Measurements from ENCODE around the gene CCL8.
"Not testable (repeated sequence)": the region's sequence is repeated elsewhere in the genome, so short reads cannot be mapped to it uniquely, and the experiment has no call there.

Gene CCL8

DNA sequence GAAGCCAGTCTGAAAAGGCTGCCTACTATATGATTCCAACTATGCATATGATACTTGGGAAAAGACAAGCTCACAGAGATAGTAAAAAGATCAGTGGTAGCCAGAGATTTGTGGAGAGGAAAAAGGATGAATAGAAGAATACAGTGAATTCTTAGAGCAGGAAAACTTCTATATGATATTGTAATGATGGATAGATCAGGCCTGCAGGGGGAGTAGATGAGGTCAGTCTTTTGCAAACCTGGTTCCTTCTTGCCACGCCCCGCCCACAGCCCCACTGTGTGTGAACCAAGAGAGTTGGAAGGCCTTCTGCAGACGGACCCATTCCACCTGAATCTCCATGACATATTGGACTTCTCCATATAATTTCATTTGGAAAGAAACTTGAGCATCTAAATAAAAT, 761 bp upstream of the CCL8 start:
- no peak for ATAC-seq
- TF ChIP-seq ZNF8 (CRISPR knock-in tag; IDR thresholded peaks at IDR 0.05) (no peak), OSR1 (CRISPR knock-in tag; IDR thresholded peaks at IDR 0.05) (no peak), ESRRG (CRISPR knock-in tag; IDR thresholded peaks at IDR 0.05) (no peak), ZFP30 (CRISPR knock-in tag; IDR thresholded peaks at IDR 0.05) (no peak), RARB (CRISPR knock-in tag; IDR thresholded peaks at IDR 0.05) (no peak), TOX (CRISPR knock-in tag; IDR thresholded peaks at IDR 0.05; ENCODE audit: borderline replicate concordance) (no peak), ARNTL (CRISPR knock-in tag; IDR thresholded peaks at IDR 0.05; ENCODE audit: borderline replicate concordance, low read depth) (no peak), PATZ1 (CRISPR knock-in tag; IDR thresholded peaks at IDR 0.05; ENCODE audit: borderline replicate concordance) (no peak), ISL1 (CRISPR knock-in tag; IDR thresholded peaks at IDR 0.05) (no peak), PPARA (CRISPR knock-in tag; IDR thresholded peaks at IDR 0.05; ENCODE audit: borderline replicate concordance) (no peak), CREB5 (CRISPR knock-in tag; IDR thresholded peaks at IDR 0.05; ENCODE audit: low read depth) (no peak), TCF4 (CRISPR knock-in tag; IDR thresholded peaks at IDR 0.05; ENCODE audit: borderline replicate concordance) (no peak), ZFP3 (CRISPR knock-in tag; IDR thresholded peaks at IDR 0.05) (no peak)

DNA sequence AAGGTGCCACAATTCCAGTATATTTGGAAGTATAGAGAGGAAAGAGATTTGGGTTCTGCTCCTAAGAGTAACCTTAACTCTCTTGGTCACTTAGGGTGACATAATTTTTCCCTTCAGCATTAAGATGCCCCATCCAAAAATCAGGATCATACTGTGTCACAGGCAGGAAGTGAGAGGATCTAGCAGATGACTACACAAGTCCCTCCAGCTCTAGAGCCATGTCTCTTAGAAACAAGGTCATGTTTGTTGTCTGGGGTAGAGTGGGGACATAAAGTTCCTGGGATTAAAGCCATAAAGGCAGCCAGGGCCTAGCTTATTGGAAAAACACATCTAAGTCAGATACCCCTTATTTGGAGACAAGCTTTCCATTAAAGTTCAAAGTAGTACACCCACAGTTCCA, 2.7 kb downstream of the CCL8 start:
- no peak for ATAC-seq
- TF ChIP-seq CSDC2 (CRISPR knock-in tag; IDR thresholded peaks at IDR 0.05) (no peak), RARB (CRISPR knock-in tag; IDR thresholded peaks at IDR 0.05) (no peak), ZNF70 (CRISPR knock-in tag; IDR thresholded peaks at IDR 0.05) (no peak), ISL1 (CRISPR knock-in tag; IDR thresholded peaks at IDR 0.05) (no peak), BACH2 (CRISPR knock-in tag; IDR thresholded peaks at IDR 0.05; ENCODE audit: borderline replicate concordance) (no peak), ARNTL (CRISPR knock-in tag; IDR thresholded peaks at IDR 0.05; ENCODE audit: borderline replicate concordance, low read depth) (no peak), TOX (CRISPR knock-in tag; IDR thresholded peaks at IDR 0.05; ENCODE audit: borderline replicate concordance) (no peak), ESRRG (CRISPR knock-in tag; IDR thresholded peaks at IDR 0.05) (no peak), ZC3H10 (CRISPR knock-in tag; IDR thresholded peaks at IDR 0.05) (no peak), PATZ1 (CRISPR knock-in tag; IDR thresholded peaks at IDR 0.05; ENCODE audit: borderline replicate concordance) (no peak)
- TF ChIP-seq, protein P1, sequence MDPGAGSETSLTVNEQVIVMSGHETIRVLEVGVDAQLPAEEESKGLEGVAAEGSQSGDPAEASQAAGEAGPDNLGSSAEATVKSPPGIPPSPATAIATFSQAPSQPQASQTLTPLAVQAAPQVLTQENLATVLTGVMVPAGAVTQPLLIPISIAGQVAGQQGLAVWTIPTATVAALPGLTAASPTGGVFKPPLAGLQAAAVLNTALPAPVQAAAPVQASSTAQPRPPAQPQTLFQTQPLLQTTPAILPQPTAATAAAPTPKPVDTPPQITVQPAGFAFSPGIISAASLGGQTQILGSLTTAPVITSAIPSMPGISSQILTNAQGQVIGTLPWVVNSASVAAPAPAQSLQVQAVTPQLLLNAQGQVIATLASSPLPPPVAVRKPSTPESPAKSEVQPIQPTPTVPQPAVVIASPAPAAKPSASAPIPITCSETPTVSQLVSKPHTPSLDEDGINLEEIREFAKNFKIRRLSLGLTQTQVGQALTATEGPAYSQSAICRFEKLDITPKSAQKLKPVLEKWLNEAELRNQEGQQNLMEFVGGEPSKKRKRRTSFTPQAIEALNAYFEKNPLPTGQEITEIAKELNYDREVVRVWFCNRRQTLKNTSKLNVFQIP (CRISPR knock-in tag; IDR thresholded peaks at IDR 0.05; ENCODE audit: borderline replicate concordance, low read depth) = no peak

DNA sequence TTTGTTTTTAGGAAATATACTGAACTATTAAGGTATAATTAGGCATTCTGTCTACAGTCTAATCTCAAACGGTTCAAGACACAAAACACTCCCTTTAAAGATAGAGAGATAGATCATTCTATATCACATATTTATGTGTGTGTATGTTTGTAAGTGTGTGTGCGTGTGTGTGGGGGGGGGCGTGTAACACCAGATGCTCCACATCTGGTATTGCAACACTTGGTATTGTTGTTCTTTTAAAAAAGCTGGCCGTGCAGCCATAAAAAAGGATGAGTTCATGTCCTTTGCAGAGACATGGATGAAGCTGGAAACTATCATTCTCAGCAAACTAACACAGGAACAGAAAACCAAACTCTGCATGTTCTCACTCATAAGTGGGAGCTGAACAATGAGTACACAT, 8.3 kb downstream of the CCL8 start:
- ATAC-seq = not testable (repeated sequence)

- no peak for ATAC-seq
- no peak for TF ChIP-seq GLIS3 (CRISPR knock-in tag; IDR thresholded peaks at IDR 0.05)
- no peak for TF ChIP-seq ESRRG (CRISPR knock-in tag; IDR thresholded peaks at IDR 0.05)
- TF ChIP-seq ZNF70 (CRISPR knock-in tag; IDR thresholded peaks at IDR 0.05) = no peak
- TF ChIP-seq OSR1 (CRISPR knock-in tag; IDR thresholded peaks at IDR 0.05) = no peak
- TF ChIP-seq CREB5 (CRISPR knock-in tag; IDR thresholded peaks at IDR 0.05; ENCODE audit: low read depth) = no peak
- no peak for TF ChIP-seq PATZ1 (CRISPR knock-in tag; IDR thresholded peaks at IDR 0.05; ENCODE audit: borderline replicate concordance)
Measured at GRCh38 chr17:34337701-34338100, 18.5 kb downstream of the CCL8 start.
